Midbrain (tissue), 1 donor: ENCODE data around the gene KLRC3.
"Not testable (repeated sequence)": the region's sequence is repeated elsewhere in the genome, so short reads cannot be mapped to it uniquely, and the experiment has no call there.

Experiments
- DNase-seq: peaks from one replicate; lab custom pipeline; 2025; lab: John Stamatoyannopoulos, UW

KLRC3 gene

GRCh38 chr12:10400829-10401228 is 19.6 kb downstream of the KLRC3 start:
- no peak for DNase-seq

- no peak for DNase-seq
Observed at GRCh38 chr12:10398168-10398567, 22.2 kb downstream of the KLRC3 start.

GRCh38 chr12:10397296-10397695 is 23.1 kb downstream of the KLRC3 start:
- no peak for DNase-seq

GRCh38 chr12:10396176-10396575 is 24.2 kb downstream of the KLRC3 start:
- DNase-seq, result not testable (repeated sequence)

GRCh38 chr12:10395390-10395998 is 24.9 kb downstream of the KLRC3 start:
- DNase-seq, result no peak

- not testable (repeated sequence) for DNase-seq
Observed at GRCh38 chr12:10394531-10395152, 25.8 kb downstream of the KLRC3 start.

- DNase-seq, result no peak
Observed at GRCh38 chr12:10393291-10393690, 27.1 kb downstream of the KLRC3 start.

GRCh38 chr12:10392394-10392930 is 27.9 kb downstream of the KLRC3 start:
- DNase-seq, result peak; percentile 12

- not testable (repeated sequence) for DNase-seq
Observed at GRCh38 chr12:10390991-10391390, 29.4 kb downstream of the KLRC3 start.

GRCh38 chr12:10389904-10390303 is 30.5 kb downstream of the KLRC3 start, which contains the start of gene KLRK1:
Gene KLRK1 (minus strand): TSS chr12:10390041. CDS start chr12:10388810, 1,231 bp downstream.
- no peak for DNase-seq

GRCh38 chr12:10388624-10389413 is 31.6 kb downstream of the KLRC3 start:
- DNase-seq, result no peak

- DNase-seq, result not testable (repeated sequence)
Observed at GRCh38 chr12:10387498-10387897, 32.9 kb downstream of the KLRC3 start.

- no peak for DNase-seq
Observed at GRCh38 chr12:10386857-10387256, 33.5 kb downstream of the KLRC3 start.

GRCh38 chr12:10385166-10385613 is 35.2 kb downstream of the KLRC3 start:
- no peak for DNase-seq

GRCh38 chr12:10384191-10384590 is 36.2 kb downstream of the KLRC3 start:
- no peak for DNase-seq

- no peak for DNase-seq
Observed at GRCh38 chr12:10381928-10382628, 38.3 kb downstream of the KLRC3 start.

- DNase-seq, result not testable (repeated sequence)
Observed at GRCh38 chr12:10378737-10379136, 41.7 kb downstream of the KLRC3 start.

GRCh38 chr12:10374624-10375018 is 45.8 kb downstream of the KLRC3 start:
- DNase-seq, result no peak

GRCh38 chr12:10372559-10372958 is 47.8 kb downstream of the KLRC3 start:
- DNase-seq, result peak; percentile 18

GRCh38 chr12:10371893-10372535 is 48.4 kb downstream of the KLRC3 start:
- not testable (repeated sequence) for DNase-seq
